ENCODE results near the gene DMRT1.
"Not testable (repeated sequence)": the region's sequence is repeated elsewhere in the genome, so short reads cannot be mapped to it uniquely, and the experiment has no call there.

DMRT1 gene

DNA sequence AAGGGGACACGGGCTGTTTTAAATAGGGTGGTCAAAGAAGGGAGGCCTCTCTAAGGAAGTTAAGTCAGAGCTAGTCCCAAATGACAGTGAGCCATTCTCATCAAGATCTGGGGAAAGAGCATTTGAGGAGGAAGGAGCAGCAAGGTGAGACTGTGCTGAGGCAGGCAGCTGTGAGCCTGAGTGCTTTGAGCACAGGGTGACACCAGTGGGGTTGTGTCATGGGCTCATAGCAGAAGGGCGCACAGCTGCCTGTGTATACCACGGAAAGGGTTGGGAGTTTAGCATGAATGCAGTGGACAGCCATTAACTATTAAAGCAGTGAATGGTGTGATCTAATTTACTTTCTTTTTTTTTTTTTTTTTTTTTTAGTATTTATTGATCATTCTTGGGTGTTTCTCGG lies 19.2 kb downstream of the DMRT1 start:
- H3K27ac ChIP-seq: no peak overlapping the region
- TF ChIP-seq, protein P1, sequence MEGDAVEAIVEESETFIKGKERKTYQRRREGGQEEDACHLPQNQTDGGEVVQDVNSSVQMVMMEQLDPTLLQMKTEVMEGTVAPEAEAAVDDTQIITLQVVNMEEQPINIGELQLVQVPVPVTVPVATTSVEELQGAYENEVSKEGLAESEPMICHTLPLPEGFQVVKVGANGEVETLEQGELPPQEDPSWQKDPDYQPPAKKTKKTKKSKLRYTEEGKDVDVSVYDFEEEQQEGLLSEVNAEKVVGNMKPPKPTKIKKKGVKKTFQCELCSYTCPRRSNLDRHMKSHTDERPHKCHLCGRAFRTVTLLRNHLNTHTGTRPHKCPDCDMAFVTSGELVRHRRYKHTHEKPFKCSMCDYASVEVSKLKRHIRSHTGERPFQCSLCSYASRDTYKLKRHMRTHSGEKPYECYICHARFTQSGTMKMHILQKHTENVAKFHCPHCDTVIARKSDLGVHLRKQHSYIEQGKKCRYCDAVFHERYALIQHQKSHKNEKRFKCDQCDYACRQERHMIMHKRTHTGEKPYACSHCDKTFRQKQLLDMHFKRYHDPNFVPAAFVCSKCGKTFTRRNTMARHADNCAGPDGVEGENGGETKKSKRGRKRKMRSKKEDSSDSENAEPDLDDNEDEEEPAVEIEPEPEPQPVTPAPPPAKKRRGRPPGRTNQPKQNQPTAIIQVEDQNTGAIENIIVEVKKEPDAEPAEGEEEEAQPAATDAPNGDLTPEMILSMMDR (conservative IDR thresholded peaks at IDR 0.05): no peak
- TF ChIP-seq ZFX (IDR thresholded peaks at IDR 0.05): no peak

DNA sequence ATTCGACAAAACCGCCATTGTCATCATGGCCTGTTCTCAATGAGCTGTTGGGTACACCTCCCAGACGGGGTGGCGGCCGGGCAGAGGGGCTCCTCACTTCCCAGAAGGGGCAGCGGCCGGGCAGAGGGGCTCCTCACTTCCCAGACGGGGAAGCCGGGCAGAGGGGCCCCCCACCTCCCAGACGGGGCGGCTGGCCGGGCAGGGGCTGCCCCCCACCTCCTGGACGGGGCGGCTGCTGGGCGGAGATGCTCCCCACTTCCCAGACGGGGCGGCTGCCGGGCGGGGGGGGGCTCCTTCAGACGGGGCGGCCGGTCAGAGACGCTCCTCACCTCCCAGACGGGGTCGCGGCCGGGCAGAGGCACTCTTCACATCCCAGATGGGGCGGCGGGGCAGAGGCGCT lies 20.0 kb downstream of the DMRT1 start:
- H3K27ac ChIP-seq: not testable (repeated sequence)

DNA sequence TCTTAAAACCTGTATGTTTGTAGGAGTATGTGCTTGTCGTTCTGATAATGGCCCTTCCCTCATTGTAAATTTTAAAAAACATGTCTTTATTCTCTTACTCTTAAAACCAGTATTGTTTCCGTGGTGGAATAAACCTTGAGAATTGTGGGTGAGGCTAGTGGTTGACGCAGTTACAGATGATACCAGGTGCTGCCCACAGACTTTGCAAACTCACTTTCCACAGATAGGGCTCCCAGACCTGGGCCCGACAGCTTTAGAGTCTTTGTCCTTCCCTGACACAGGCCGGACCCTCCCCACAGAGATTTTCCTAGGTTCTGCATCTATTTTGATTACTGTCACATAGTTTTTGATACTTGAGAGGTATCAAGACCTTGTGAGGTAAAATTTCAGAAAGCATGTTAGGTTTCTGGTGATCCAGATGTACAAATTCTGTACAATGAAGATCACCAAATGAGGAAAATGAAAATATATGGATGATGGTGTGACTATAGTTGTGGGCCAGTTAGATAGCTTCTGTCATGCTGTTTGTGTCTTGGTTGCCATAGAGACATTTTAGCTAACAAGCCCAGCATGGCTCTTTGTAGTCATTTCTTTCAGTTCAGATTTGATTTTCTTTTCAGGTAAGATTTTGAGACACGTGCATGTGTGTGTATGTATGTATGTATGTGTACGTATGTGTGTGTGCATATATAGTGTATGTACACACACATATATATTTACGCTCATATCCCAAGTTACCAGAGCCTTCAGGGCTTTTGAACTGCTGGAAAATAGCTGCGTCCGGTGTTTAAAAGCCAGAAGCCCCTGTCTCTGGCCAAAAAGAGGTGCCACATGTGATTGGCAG lies 33.8 kb downstream of the DMRT1 start:
- TF ChIP-seq, protein P1 (conservative IDR thresholded peaks at IDR 0.05): no peak
- no peak for TF ChIP-seq ZFX (IDR thresholded peaks at IDR 0.05)
- no peak overlapping the region for H3K27ac ChIP-seq

DNA sequence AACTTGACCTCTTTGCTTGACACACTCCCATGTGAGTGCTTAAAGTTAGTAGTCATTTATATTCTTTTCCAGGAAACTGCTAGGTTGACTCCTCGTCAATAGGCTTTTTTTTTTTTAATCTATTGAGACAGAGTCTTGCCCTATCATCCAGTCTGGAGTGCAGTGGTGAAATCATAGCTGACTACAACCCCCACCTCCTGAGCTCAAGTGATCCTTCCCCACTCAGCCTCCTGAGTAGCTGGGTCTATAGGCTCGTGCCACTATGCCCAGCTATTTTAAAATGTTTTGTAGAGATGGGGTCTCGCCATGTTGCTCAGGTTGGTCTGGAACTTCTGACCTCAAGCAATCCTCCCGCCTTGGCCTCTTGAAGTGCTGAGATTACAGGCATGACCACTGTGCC lies 34.9 kb downstream of the DMRT1 start:
- TF ChIP-seq, protein P1 (conservative IDR thresholded peaks at IDR 0.05): no peak
- TF ChIP-seq ZFX (IDR thresholded peaks at IDR 0.05): no peak

DNA sequence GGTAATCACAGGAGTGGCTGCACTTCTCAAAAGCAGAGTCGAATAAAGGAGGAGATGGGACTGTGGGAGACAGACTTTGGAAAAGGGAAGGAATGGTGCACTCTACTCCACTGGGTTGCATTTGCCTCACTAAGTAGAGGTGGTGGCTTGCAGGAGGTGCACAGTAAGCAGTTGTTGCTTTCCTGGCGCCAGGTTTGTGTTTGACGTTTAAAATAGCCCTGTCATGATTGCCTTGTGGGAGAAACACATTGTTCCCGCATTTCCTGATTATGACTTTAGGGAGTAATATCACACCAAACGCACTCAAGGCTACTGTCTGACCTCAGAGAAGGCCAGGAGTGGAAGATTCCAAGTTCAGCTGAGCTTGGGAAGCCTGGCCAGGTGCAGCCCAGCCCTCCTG lies 36.7 kb downstream of the DMRT1 start:
- H3K27ac ChIP-seq: no peak overlapping the region
- TF ChIP-seq, protein P1 (conservative IDR thresholded peaks at IDR 0.05): no peak
- no peak for TF ChIP-seq ZFX (IDR thresholded peaks at IDR 0.05)

More for the DNA sequence above, 34.9 kb downstream of the DMRT1 start:
- no peak overlapping the region for H3K27ac ChIP-seq

DNA sequence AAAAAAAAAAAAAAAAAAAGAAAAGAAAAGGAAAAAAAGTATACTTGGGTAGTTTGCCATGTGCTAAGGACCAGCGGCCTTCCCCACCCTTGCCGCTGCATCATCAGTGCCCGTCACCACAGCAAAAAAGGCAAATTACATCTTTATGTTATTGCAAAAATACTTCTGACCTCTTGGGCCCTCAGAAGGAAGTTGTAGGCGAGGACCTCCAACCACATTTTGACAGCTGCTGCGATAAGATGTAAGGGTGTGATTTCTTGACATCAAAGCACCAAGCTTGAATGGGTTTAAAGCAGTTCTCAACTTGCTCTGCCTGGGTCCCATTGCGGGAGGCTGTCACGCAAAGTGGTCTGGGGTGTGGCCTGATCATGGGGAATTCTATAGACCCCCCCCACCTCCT lies 39.2 kb downstream of the DMRT1 start:
- TF ChIP-seq ZFX (IDR thresholded peaks at IDR 0.05): no peak
- H3K27ac ChIP-seq: no peak overlapping the region

DNA sequence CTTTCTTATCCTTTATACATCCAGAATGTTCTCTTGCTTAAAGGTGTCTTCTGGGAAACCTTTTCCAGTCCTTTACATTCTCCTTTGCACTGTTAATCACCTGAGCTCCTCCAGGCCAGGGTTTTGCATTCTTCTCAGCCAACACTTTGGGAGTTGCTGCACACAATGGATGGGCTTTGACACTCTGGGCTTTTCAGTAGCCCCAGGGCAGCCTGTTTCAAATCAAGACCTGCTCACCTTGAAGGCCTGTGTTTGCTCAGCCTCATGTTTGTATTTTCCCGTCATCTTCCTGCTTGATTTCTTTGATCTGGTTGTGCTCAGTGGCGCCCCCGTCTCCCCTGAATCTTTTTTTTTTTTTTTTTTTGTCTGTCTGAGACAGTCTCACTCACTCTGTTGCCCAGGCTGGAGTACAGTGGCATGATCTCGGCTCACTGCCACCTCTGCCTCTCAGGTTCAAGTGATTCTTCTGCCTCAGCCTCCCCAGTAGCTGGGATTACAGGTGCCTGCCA lies 41.0 kb downstream of the DMRT1 start:
- H3K27ac ChIP-seq: no peak overlapping the region
- TF ChIP-seq, protein P1 (conservative IDR thresholded peaks at IDR 0.05): peak; percentile 26
- no peak for TF ChIP-seq ZFX (IDR thresholded peaks at IDR 0.05)

DNA sequence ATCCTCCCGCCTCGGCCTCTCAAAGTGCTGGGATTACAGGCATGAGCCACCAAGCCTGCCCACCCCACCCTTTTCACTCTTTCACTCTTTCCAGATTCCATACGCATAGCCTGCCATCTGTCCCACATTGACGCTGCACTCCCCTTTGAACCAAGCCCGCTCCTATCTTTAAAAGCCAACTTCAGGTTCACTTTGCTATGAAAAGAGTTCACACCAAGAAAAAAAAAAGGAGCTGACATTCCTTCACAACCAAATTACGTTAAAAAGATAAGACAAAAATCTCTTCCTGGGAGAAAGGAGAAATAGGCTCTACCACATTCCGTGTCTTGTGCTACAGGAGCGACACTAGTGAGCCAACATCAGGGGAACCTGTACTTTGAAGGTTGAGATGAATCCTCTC lies 41.5 kb downstream of the DMRT1 start:
- TF ChIP-seq ZFX (IDR thresholded peaks at IDR 0.05): no peak
- TF ChIP-seq, protein P1 (conservative IDR thresholded peaks at IDR 0.05): no peak
- no peak overlapping the region for H3K27ac ChIP-seq
